Measurements from ENCODE around the gene TSEN54.
"Not testable (repeated sequence)": the region's sequence is repeated elsewhere in the genome, so short reads cannot be mapped to it uniquely, and the experiment has no call there.

Gene TSEN54

GRCh38 chr17:75476271-75476671 lies 40.1 kb upstream of the TSEN54 start:
- peaks cover 95% of the 10 kb centered on the region for H3K4me1 ChIP-seq
- peaks cover 89% of the 10 kb centered on the region for H3K36me3 ChIP-seq
- no peaks in the 10 kb centered on the region for H3K9me3 ChIP-seq
- H3K4me3 ChIP-seq = no peak overlapping the region
- no peak for TF ChIP-seq Cebpa-rat (IDR thresholded peaks at IDR 0.05)
- peaks cover 19% of the 10 kb centered on the region; the same call in 1 of the 2 replicates for H4K20me1 ChIP-seq
- H3K9ac ChIP-seq = 0 out of 2 replicates have a peak overlapping the region, but pooled peaks have one; percentile 38
- peak overlapping the region; percentile 64 for H3K4me2 ChIP-seq
- H3K27ac ChIP-seq = peak overlapping the region; percentile 64; the same call in 1 of the 2 replicates
- no peaks in the 10 kb centered on the region for H3K27me3 ChIP-seq

- H3K27me3 ChIP-seq = no peaks in the 10 kb centered on the region
- no peaks in the 10 kb centered on the region for H3K9me3 ChIP-seq
- peaks cover 95% of the 10 kb centered on the region for H3K4me1 ChIP-seq
- peaks cover 19% of the 10 kb centered on the region; the same call in 1 of the 2 replicates for H4K20me1 ChIP-seq
- peaks cover 84% of the 10 kb centered on the region for H3K36me3 ChIP-seq
- H3K4me2 ChIP-seq = peak overlapping the region; percentile 50
- TF ChIP-seq Cebpa-rat (IDR thresholded peaks at IDR 0.05) = no peak
- H3K4me3 ChIP-seq = no peak overlapping the region
- peak overlapping the region; percentile 37; the same call in 1 of the 2 replicates for H3K27ac ChIP-seq
- H3K9ac ChIP-seq = no peak overlapping the region
Measured at GRCh38 chr17:75476752-75477489, 39.4 kb upstream of the TSEN54 start.

GRCh38 chr17:75477490-75477862 lies 38.9 kb upstream of the TSEN54 start:
- H4K20me1 ChIP-seq = peaks cover 19% of the 10 kb centered on the region; the same call in 1 of the 2 replicates
- H3K27me3 ChIP-seq, H3K9ac ChIP-seq, H3K9me3 ChIP-seq, H3K4me3 ChIP-seq: not testable (repeated sequence)
- H3K4me1 ChIP-seq = peaks cover 95% of the 10 kb centered on the region
- H3K27ac ChIP-seq = peak overlapping the region; percentile 37; the same call in 1 of the 2 replicates
- H3K4me2 ChIP-seq = peak overlapping the region; percentile 50
- peaks cover 80% of the 10 kb centered on the region for H3K36me3 ChIP-seq

GRCh38 chr17:75478508-75478907 lies 37.8 kb upstream of the TSEN54 start:
- H3K9me3 ChIP-seq = no peaks in the 10 kb centered on the region
- no peak overlapping the region for H3K4me3 ChIP-seq
- peak overlapping the region; percentile 11; the same call in 1 of the 2 replicates for H3K4me2 ChIP-seq
- TF ChIP-seq Cebpa-rat (IDR thresholded peaks at IDR 0.05) = no peak
- H3K4me1 ChIP-seq = peaks cover 95% of the 10 kb centered on the region
- peak overlapping the region; percentile 64; the same call in 1 of the 2 replicates for H3K27ac ChIP-seq
- H3K9ac ChIP-seq = no peak overlapping the region
- H3K27me3 ChIP-seq = no peaks in the 10 kb centered on the region
- peaks cover 78% of the 10 kb centered on the region for H3K36me3 ChIP-seq
- peaks cover 15% of the 10 kb centered on the region; the same call in 1 of the 2 replicates for H4K20me1 ChIP-seq

GRCh38 chr17:75480281-75480680 lies 36.0 kb upstream of the TSEN54 start:
- H3K27me3 ChIP-seq = no peaks in the 10 kb centered on the region
- H3K4me2 ChIP-seq = peak overlapping the region; percentile 70
- peak overlapping the region; percentile 60; the same call in 1 of the 2 replicates for H3K9ac ChIP-seq
- peaks cover 92% of the 10 kb centered on the region for H3K4me1 ChIP-seq
- H3K4me3 ChIP-seq = no peak overlapping the region
- peaks cover 65% of the 10 kb centered on the region for H3K36me3 ChIP-seq
- TF ChIP-seq Cebpa-rat (IDR thresholded peaks at IDR 0.05) = no peak
- H3K27ac ChIP-seq = peak overlapping the region; percentile 82
- H4K20me1 ChIP-seq = peaks cover 8% of the 10 kb centered on the region; the same call in 1 of the 2 replicates
- no peaks in the 10 kb centered on the region for H3K9me3 ChIP-seq

- H3K27ac ChIP-seq = peak overlapping the region; percentile 82
- peak overlapping the region; percentile 60 for H3K9ac ChIP-seq
- H3K4me2 ChIP-seq = peak overlapping the region; percentile 70
- H3K4me3 ChIP-seq = no peak overlapping the region
- no peaks in the 10 kb centered on the region for H3K27me3 ChIP-seq
- H3K4me1 ChIP-seq = peaks cover 93% of the 10 kb centered on the region
- no peaks in the 10 kb centered on the region for H4K20me1 ChIP-seq
- no peak for TF ChIP-seq Cebpa-rat (IDR thresholded peaks at IDR 0.05)
- H3K36me3 ChIP-seq = peaks cover 58% of the 10 kb centered on the region
- H3K9me3 ChIP-seq = no peaks in the 10 kb centered on the region
Measured at GRCh38 chr17:75481194-75482068, 34.9 kb upstream of the TSEN54 start.

GRCh38 chr17:75482098-75482942 lies 34.0 kb upstream of the TSEN54 start:
- H3K9me3 ChIP-seq = no peaks in the 10 kb centered on the region
- H3K4me1 ChIP-seq = peaks cover 93% of the 10 kb centered on the region
- no peak overlapping the region for H3K4me3 ChIP-seq
- H3K27me3 ChIP-seq = no peaks in the 10 kb centered on the region
- no peaks in the 10 kb centered on the region for H4K20me1 ChIP-seq
- H3K27ac ChIP-seq = peak overlapping the region; percentile 82
- peaks cover 49% of the 10 kb centered on the region for H3K36me3 ChIP-seq
- TF ChIP-seq Cebpa-rat (IDR thresholded peaks at IDR 0.05) = no peak; the same call in 1 of the 2 replicates
- peak overlapping the region; percentile 60; the same call in 1 of the 2 replicates for H3K9ac ChIP-seq
- peak overlapping the region; percentile 70 for H3K4me2 ChIP-seq

GRCh38 chr17:75485688-75486087 lies 30.6 kb upstream of the TSEN54 start:
- Histone ChIP-seq H3K27ac (peak overlapping the region; percentile 96), H3K4me3 (no peak overlapping the region), H3K4me2 (peak overlapping the region; percentile 96), H4K20me1 (no peaks in the 10 kb centered on the region), H3K9me3 (no peaks in the 10 kb centered on the region), H3K36me3 (peaks cover 20% of the 10 kb centered on the region), H3K4me1 (peaks cover 95% of the 10 kb centered on the region), H3K9ac (peak overlapping the region; percentile 80), H3K27me3 (no peaks in the 10 kb centered on the region)
- TF ChIP-seq Cebpa-rat (IDR thresholded peaks at IDR 0.05) = no peak

- Histone ChIP-seq H3K9me3 (no peaks in the 10 kb centered on the region), H3K4me2 (peak overlapping the region; percentile 96), H3K4me3 (peak overlapping the region; percentile 58), H3K27ac (peak overlapping the region; percentile 96), H3K27me3 (no peaks in the 10 kb centered on the region), H3K36me3 (peaks cover 16% of the 10 kb centered on the region), H3K9ac (peak overlapping the region; percentile 80), H3K4me1 (peaks cover 95% of the 10 kb centered on the region), H4K20me1 (no peaks in the 10 kb centered on the region)
- no peak for TF ChIP-seq Cebpa-rat (IDR thresholded peaks at IDR 0.05)
Measured at GRCh38 chr17:75486151-75486550, 30.2 kb upstream of the TSEN54 start.

Data from BLaER1 (cell line).